Head of caudate nucleus (tissue), 42 donors: ENCODE data around the gene C2CD4C.
"Not testable (repeated sequence)": the region's sequence is repeated elsewhere in the genome, so short reads cannot be mapped to it uniquely, and the experiment has no call there.

ENCODE experiments used
- DNase-seq, 42 donors: peaks; one replicate each; pipeline versions ENCODE4 v3.0.0 to v3.0.0-alpha.2; 2020 to 2021; ENCODE audit warnings: mixed read lengths in 7 of 42
- intact Hi-C: fragments of 100-400 bp; cut with DNase I; formaldehyde crosslinking; loops from one replicate; pipeline ENCODE4 v1.15.0; 2022

The C2CD4C gene

GRCh38 chr19:408902-409515 lies at the start of gene C2CD4C:
TSS of gene C2CD4C (minus strand) at chr19:409147. CDS start at chr19:408361, 786 bp downstream.
- intact Hi-C loops, result no loop called here
- peak in 26 of 42 donors; percentile 7 to 67 (median 32) for DNase-seq

- intact Hi-C loops, result no loop called here
- no peak for DNase-seq
Measured at GRCh38 chr19:458091-459042, 49.4 kb upstream of the C2CD4C start.

- DNase-seq, result no peak
- intact Hi-C loops, result no loop called here
Measured at GRCh38 chr19:457636-458035, 48.7 kb upstream of the C2CD4C start.

- DNase-seq, result no peak
- intact Hi-C loops, result no loop called here
Measured at GRCh38 chr19:456547-457110, 47.7 kb upstream of the C2CD4C start.

GRCh38 chr19:455851-456546 lies 47.1 kb upstream of the C2CD4C start:
- intact Hi-C loops, result no loop called here
- no peak for DNase-seq

GRCh38 chr19:455031-455705 lies 46.2 kb upstream of the C2CD4C start:
- DNase-seq, result no peak
- intact Hi-C loops, result no loop called here

GRCh38 chr19:453606-454005 lies 44.7 kb upstream of the C2CD4C start:
- no peak for DNase-seq
- intact Hi-C loops, result no loop called here

GRCh38 chr19:452829-453228 lies 43.9 kb upstream of the C2CD4C start:
- intact Hi-C loops, result no loop called here
- DNase-seq, result no peak

- intact Hi-C loops, DNase-seq: not testable (repeated sequence)
Measured at GRCh38 chr19:450912-451481, 42.0 kb upstream of the C2CD4C start.

GRCh38 chr19:449916-450315 lies 41.0 kb upstream of the C2CD4C start:
- intact Hi-C loops, result no loop called here
- no peak for DNase-seq

- intact Hi-C loops, result no loop called here
- DNase-seq, result no peak
Measured at GRCh38 chr19:447816-448560, 39.0 kb upstream of the C2CD4C start.

GRCh38 chr19:447064-447426 lies 38.1 kb upstream of the C2CD4C start:
- DNase-seq, result no peak
- intact Hi-C loops, result no loop called here

GRCh38 chr19:444677-445210 lies 35.8 kb upstream of the C2CD4C start:
- intact Hi-C loops, result no loop called here
- DNase-seq, result no peak

GRCh38 chr19:443005-443404 lies 34.1 kb upstream of the C2CD4C start:
- DNase-seq, result no peak
- intact Hi-C loops, result no loop called here

GRCh38 chr19:442085-442484 lies 33.1 kb upstream of the C2CD4C start:
- DNase-seq, result no peak

GRCh38 chr19:441213-441836 lies 32.4 kb upstream of the C2CD4C start:
- peak in 6 of 42 donors; percentile 27 to 54 (median 46) for DNase-seq
- intact Hi-C loops, result no loop called here

More at GRCh38 chr19:442085-442484, 33.1 kb upstream of the C2CD4C start:
- intact Hi-C loops, result no loop called here
